GM18867 (cell line): ENCODE results near the gene BBLN.
"Not testable (repeated sequence)": the region's sequence is repeated elsewhere in the genome, so short reads cannot be mapped to it uniquely, and the experiment has no call there.

Experiments used
- ATAC-seq: cut with Tn5 transposase; IDR thresholded peaks from one replicate; pipeline ENCODE4 v1.9.1; 2021; ENCODE audit warnings: mild to moderate bottlenecking, moderate library complexity; ENCODE audit not compliant: unreplicated experiment

The BBLN gene

GRCh38 chr9:128162215-128163026, 2.4 kb downstream of the BBLN start:
- ATAC-seq = no peak

- ATAC-seq = no peak
Observed at GRCh38 chr9:128163027-128163515, 3.0 kb downstream of the BBLN start.

DNA sequence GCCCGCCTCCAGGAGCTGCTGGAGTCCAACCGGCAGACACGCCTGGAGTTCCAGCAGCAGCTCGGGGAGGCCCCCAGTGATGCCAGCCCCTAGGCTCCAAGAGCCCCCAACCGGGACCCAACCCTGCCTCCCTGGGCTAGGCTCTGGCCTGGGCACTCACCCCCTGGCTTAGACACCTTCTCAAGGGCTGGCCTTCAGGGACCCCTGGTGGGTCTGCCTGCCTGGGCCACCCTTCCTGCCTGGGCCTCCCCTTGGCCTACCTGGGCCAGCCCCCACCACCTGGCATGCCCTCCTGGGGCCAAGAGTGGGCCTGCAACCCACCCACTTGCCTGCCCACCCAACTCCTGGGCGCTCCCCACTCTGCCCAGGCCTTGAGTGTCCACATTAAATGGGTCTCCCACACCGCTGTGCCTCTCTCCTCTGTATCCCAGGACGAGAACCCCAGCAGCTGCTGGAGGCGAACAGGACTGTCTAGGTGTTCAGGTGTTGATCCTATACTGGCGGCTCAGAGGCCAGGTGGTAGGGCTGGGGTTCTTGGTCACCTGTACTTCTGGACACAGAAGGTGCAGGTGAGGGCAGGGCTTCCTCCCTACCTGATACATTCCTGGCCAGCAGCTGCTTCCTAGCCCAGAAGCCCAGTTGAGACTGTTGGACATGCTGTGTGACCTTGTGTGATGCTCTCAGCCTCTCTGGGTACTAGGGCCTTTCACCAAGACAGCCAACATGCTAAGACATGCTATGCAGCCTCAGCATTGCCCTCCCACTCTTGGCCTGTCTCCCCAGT, 3.6 kb downstream of the BBLN start:
- no peak for ATAC-seq

- ATAC-seq = no peak
Observed at GRCh38 chr9:128164307-128164885, 4.3 kb downstream of the BBLN start.

GRCh38 chr9:128166169-128166568, 6.1 kb downstream of the BBLN start:
- no peak for ATAC-seq

DNA sequence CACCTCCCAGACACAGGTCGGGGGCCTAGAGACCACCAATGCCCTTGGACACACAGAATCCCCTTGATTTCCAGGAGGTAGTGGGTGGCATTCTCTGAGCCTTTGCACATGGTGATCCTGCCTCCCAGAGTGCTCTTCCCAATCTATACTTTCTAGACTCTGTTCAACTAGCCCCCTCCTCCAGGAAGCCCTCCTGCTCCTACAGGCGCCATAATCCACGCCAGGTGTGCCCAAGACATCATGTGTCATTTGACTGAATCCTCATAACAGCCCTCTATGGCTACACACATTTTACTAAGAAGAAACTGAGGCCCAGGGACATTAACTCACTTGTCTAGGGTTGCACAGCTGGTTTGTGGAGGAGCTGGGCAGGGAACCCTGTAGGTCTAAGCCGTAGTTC, 7.1 kb downstream of the BBLN start:
- no peak for ATAC-seq

DNA sequence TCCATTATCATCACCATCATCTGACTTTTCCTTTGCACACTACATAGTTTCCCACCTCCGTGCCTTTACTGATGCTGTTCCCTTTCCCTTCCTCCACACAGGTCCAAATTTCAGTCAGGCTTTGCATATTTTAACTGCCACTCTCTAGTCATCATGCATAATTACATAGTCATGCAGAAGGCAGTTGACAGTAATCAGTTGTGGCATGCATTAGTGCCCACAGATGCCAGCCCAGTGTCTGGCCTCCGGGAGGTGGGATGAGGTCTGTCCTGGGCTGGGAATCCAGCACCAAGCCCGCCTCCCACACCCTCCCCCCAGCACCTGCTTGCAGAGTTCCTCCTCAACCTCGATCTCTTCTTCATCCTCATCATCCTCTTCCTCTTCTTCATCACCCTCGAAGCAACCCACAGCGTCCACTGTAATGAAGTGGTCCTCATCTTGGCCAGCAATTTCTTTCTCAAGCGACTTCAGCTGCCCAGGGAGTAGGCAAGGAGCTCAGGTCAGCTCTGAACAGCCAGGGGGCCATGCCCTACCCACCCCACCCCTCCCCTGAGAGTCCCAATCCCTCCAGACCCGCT, 8.8 kb downstream of the BBLN start:
- no peak for ATAC-seq

DNA sequence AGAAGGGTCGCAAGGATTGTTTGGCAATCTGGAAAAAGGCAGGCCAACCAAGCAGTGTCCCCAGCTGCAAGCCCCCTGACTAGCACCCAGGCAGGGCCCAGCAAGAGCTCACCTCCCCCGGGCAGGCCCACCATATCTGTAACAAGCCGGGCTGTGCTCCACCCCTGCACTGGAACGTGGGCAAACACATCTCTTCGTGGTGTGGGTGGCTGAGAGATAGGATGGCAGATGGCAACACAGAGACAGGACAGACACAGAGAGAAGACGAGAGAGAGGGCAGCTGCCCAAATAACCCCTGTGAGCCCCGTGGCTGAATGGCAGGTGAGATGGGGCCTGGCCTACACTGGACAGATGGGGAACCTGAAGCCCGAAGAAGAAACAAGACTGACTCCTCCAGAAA, 9.4 kb downstream of the BBLN start:
- no peak for ATAC-seq

DNA sequence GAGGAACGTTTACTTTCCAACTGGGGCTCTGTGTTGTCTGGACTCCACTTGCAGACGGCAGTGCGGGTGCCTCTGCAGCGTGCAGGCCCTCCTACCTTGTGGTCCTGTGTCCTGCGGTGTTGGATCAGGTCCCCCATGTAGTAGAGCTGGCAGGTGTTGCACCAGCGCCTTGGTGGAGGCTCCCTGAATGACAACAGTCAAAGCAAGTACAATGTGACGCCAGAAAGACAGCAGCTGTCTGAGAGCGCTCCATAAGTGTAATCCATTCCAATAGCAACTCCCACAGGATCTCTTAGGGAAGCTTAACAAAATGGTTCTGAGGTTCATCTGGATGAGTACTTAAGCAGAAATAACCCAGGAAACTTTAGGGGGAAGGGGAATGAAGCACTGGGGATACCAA, 9.9 kb downstream of the BBLN start:
- ATAC-seq = no peak

DNA sequence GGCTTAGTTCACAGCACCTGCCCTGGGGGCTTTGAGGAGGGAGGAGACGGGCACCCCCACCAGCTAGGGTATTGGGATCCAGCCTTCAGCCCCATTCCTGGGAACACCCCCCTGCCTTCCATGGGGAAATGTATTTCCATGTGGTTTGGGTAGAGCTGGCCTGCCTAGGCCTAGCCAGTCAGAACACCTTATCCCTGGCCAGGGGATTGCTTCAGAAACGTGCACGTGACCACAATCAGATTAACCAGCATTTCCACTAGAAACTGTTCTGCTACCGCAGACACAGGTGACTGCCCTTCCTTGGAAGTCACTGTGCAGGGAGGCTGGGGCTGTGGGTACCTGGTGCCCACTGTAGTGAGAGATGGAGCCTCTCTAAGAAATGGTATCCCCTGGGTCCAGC, 14.0 kb downstream of the BBLN start:
- ATAC-seq = no peak

- no peak for ATAC-seq
Observed at GRCh38 chr9:128175102-128175563, 15.1 kb downstream of the BBLN start.

DNA sequence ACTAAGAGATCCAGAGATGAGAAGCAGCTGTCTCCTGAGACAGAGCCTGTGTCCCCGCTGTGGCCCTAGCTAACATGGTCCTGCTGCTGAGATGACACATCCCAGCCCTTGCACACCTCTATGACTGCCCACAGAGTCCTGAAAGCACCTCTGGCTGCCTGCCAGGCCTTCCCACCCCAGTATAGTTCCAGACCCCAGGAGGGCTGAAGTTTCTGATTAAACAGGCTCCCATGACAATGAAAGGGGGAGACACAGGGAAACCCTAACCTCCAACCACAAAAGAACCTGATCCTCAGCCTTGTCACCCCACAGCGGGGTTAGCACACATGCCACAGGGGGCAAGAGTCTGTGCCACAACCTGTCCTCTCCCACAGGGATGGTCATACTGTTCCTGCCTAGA, 15.7 kb downstream of the BBLN start:
- no peak for ATAC-seq

DNA sequence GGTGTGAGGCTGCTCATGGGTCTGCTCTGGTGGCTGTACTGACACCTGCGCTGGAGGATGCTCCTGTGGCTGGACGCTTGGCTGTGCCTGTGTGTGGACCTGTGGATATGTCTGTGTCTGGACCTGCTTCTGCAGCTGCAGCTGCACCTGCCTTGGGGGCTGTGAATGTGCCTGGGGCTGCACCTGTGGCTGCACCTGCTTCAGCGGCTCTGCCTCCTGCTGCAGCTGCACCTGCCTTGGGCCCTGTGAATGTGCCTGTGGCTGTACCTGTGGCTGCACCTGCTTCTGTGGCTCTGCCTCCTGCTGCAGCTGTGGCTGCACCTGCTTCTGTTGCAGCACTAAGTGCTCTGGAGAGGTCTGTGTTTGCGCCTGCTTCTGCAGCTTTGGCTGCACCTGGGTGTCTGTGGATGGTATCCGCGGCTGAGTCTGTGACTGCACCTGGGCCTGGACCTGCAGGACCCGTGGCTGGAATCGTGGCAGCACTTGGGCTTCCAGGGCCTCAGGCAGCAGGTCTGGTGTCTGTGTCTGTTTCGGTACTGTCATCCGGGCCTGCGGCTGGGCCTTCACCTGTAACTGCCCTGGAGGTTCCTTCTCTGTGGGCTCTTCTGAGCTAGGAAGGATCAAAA, 18.9 kb downstream of the BBLN start:
- ATAC-seq = no peak

GRCh38 chr9:128180001-128180400, 19.9 kb downstream of the BBLN start:
- ATAC-seq = no peak

DNA sequence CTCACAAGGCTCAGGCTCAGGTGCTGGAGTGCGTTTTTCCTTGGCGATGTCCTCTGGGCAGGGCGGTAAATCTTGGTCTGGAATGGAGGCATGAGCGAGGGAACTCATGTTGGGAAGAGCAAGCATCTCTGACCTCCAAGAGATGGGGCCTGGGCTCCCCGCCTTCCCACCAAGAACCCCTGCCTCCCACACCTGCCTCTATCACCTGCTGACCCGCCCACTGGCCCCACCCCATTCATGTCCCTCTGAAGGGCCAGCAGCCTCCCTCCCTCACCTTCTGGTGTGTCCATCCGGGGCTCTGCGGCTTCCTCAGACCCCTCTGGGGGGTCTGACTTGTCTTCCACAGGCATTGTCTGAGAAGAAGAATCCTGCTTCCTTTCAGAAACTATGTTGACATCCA, 20.4 kb downstream of the BBLN start:
- ATAC-seq = no peak

- not testable (repeated sequence) for ATAC-seq
Observed at GRCh38 chr9:128181480-128181879, 21.4 kb downstream of the BBLN start.

DNA sequence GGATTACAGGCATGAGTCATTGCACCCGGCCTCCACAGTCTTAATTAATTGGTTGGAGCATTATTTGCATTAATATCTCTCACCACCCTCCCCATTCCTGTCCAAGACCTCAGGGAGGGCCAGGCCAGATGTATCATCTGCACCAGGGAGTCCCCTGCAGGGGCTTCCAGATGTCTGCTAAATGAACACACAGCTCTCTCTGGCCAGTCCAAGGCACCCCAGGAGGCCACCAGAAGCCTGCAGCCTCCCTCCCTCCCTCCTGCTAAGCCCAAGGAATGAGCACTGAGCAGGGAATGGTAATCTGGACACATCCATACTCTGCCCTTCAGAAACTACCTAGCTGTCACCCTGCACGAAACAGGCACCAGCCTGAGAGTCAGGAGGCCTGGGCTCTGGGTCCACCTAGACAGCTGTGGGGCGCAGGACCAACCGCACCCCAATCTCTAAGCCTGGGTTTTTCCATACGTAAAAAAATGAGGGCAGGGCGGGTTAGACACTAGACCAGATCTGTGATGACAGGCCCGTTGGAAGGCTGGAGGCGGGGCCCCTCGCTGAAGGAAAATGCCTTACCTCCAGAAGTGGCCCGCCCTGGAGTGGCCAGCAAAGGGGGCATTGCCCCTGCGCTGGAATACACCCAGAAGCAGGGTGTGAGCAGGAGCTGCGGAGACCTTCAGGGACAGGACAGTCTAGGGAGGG, 23.0 kb downstream of the BBLN start:
- ATAC-seq = no peak

DNA sequence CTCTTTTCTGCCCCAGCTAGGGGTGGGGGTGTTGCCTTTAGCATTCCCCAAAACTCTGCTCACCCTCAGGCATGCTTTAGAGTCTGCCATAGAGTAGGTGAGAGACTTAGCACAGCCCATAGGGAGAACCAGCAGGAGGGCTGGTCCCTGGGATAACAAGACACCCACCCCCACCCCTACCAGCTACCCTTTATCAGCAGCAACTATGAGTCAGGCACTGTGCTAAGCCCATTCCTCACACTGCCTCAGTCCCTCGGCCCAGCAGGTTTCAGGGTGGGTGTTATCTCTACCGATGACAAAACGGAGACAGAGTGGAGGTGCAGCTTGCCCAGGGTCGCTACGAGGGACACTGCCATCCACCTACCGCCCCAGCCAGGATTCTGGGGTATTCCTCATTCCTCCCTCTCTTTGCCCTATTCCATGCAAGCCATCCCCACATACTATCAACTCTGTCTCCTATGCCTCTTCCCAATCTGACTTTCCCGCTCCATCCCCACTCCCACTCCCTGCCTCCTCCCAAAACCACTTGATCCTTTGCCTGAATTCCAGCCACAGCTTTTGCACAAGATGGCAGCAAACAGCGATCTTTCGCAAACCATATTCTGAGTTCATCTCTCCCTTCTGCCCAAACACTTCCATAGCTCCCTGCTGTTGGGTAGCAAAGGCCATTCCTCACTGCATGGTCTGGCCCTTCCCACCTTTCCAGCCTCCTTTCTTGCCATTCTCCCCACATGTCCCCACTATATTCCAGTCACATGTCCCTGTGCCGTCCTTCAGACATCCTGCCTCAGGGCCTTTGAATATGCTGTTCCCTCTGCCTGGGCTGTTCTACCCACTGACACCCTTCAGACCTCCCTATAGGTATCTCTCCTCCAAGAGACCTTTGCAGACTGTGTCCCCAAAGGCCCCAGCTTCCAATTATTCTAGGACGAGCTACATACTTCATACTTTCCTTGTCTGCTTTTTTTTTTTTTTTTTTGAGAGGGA, 26.2 kb downstream of the BBLN start:
- no peak for ATAC-seq

DNA sequence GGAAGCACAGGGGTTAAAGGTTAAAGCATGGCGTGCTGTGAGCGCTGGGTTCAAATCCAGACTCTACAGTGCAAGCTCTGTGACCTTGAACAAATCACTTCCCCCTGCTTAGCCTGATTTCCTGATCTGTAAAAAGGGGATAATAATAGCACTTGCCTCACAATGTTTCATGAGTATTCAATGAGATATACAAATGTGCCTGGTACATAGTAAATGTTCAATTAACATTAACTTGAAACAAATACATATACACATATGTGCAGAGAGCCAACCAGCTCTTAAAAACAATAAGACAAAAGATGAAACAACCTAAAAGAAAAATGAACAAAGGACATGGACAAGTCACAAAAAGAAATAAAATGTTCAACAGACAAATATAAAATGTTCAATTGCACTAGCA, 27.3 kb downstream of the BBLN start:
- ATAC-seq = no peak
